ENCODE results near the gene SPG21.
"Not testable (repeated sequence)": the region's sequence is repeated elsewhere in the genome, so short reads cannot be mapped to it uniquely, and the experiment has no call there.

The SPG21 gene

GRCh38 chr15:64989416-64990167, at the start of gene SPG21:
TSS of gene SPG21 (minus strand) at chr15:64989914. CDS start at chr15:64983569, 6,345 bp downstream.
- DNase-seq (ENCODE audit: low spot score), result peak; percentile 90

GRCh38 chr15:65038836-65039235, 49.1 kb upstream of the SPG21 start:
- no peak for DNase-seq (ENCODE audit: low spot score)

- DNase-seq (ENCODE audit: low spot score), result no peak
These were observed 48.7 kb upstream of the SPG21 start for GRCh38 chr15:65038428-65038827.

- no peak for DNase-seq (ENCODE audit: low spot score)
These were observed 47.6 kb upstream of the SPG21 start for GRCh38 chr15:65037309-65037708.

GRCh38 chr15:65034719-65035118, 45.0 kb upstream of the SPG21 start:
- DNase-seq (ENCODE audit: low spot score), result no peak

GRCh38 chr15:65033659-65034269, 44.0 kb upstream of the SPG21 start:
- peak; percentile 17 for DNase-seq (ENCODE audit: low spot score)

- peak; percentile 40 for DNase-seq (ENCODE audit: low spot score)
These were observed 43.3 kb upstream of the SPG21 start for GRCh38 chr15:65032801-65033537.

GRCh38 chr15:65029736-65030208, 40.1 kb upstream of the SPG21 start:
- DNase-seq (ENCODE audit: low spot score), result no peak

GRCh38 chr15:65028921-65029735, 39.4 kb upstream of the SPG21 start, which contains the start of gene MTFMT:
TSS of gene MTFMT (minus strand) at chr15:65029639. CDS start at chr15:65029613, 26 bp downstream.
- DNase-seq (ENCODE audit: low spot score), result peak; percentile 87

- no peak for DNase-seq (ENCODE audit: low spot score)
These were observed 38.6 kb upstream of the SPG21 start for GRCh38 chr15:65028338-65028737.

- no peak for DNase-seq (ENCODE audit: low spot score)
These were observed 37.9 kb upstream of the SPG21 start for GRCh38 chr15:65027593-65027992.

GRCh38 chr15:65026756-65027155, 37.0 kb upstream of the SPG21 start:
- DNase-seq (ENCODE audit: low spot score), result no peak

- no peak for DNase-seq (ENCODE audit: low spot score)
These were observed 31.8 kb upstream of the SPG21 start for GRCh38 chr15:65021488-65021887.

GRCh38 chr15:65020419-65020818, 30.7 kb upstream of the SPG21 start:
- no peak for DNase-seq (ENCODE audit: low spot score)

GRCh38 chr15:65011198-65011597, 21.5 kb upstream of the SPG21 start:
- not testable (repeated sequence) for DNase-seq (ENCODE audit: low spot score)

- no peak for DNase-seq (ENCODE audit: low spot score)
These were observed 19.3 kb upstream of the SPG21 start for GRCh38 chr15:65008983-65009382.

- DNase-seq (ENCODE audit: low spot score), result no peak
These were observed 17.2 kb upstream of the SPG21 start for GRCh38 chr15:65006876-65007275.

GRCh38 chr15:65004993-65005392, 15.3 kb upstream of the SPG21 start:
- no peak for DNase-seq (ENCODE audit: low spot score)

GRCh38 chr15:64997745-64998375, 8.1 kb upstream of the SPG21 start:
- DNase-seq (ENCODE audit: low spot score), result no peak

- DNase-seq (ENCODE audit: low spot score), result no peak
These were observed 7.4 kb upstream of the SPG21 start for GRCh38 chr15:64997066-64997465.

GRCh38 chr15:64993290-64993689, 3.6 kb upstream of the SPG21 start:
- no peak for DNase-seq (ENCODE audit: low spot score)

All from hematopoietic multipotent progenitor cell treated with erythropoietin and hydrocortisone succinate and interleukin-3 and kit ligand, for 15 days (in vitro differentiated cells).